ENCODE data around the gene ADAMTSL1. TPM values are rescaled to one million over a fixed set of nuclear protein-coding genes. Genes with fewer than 3 reads are reported as not detected.

The ADAMTSL1 gene
- total RNA-seq, 1 experiment from 2014 or later = not detected

DNA sequence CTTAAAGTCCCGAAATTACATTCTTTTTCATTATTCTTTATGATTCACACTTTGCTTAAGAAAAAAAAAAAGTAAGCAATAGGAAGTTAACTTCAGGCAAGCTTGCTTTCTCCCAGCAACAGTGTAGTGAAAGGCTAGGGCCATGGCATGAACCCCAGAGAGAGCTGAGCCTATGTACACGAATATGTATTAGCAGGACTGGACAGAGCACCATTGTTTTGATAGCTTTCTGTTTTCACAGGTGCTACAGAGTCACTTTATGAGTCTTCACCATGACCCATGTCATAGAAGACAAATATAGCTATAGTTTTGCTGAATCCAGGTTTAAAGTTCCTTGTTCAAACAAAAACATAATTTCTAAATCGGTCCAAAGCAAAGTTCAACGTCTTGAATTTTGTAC, 199.2 kb downstream of the ADAMTSL1 start:
- no peak for TF ChIP-seq SIN3A (IDR thresholded peaks at IDR 0.05; ENCODE audit: borderline replicate concordance, insufficient read depth, low read depth, low read length)
- TF ChIP-seq POLR2AphosphoS5 (IDR thresholded peaks at IDR 0.05; ENCODE audit: low read depth, low read length) = no peak
- intact Hi-C loops (cut with micrococcal nuclease; ENCODE audit: unreplicated experiment) = no loop called here
- no TSS peak for BruUV-seq (replicated peaks)

DNA sequence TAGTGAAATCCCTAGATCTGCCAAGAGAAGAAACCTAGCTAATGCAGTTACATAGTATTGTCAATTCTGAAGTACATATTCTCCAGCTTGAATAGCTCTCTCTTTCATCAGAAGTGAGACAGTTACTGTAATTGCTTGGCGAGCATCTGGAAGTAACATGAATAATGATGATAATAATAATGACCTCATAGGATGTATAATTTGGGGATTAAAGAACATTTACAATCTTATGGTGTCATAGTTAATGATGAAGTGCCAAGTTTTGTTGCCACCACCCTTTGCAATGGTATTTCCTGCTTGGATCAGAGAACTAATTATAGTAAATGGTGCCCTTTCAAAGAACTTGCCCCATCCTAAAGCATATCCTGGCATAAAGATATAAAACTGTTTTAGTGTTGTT, 201.4 kb downstream of the ADAMTSL1 start:
- intact Hi-C loops (cut with micrococcal nuclease; ENCODE audit: unreplicated experiment) (no loop called here), in situ Hi-C loops (cut with HindIII; ENCODE audit: low pct_unique_long_range_greater_than_20kb, low sequenced_read_pairs) (no loop called here)
- DNase-seq (ENCODE audit: low read depth, low spot score) = no peak
- ChIA-PET CTCF (no interaction called here), POLR2A (no interaction called here)
- TF ChIP-seq, protein P1, sequence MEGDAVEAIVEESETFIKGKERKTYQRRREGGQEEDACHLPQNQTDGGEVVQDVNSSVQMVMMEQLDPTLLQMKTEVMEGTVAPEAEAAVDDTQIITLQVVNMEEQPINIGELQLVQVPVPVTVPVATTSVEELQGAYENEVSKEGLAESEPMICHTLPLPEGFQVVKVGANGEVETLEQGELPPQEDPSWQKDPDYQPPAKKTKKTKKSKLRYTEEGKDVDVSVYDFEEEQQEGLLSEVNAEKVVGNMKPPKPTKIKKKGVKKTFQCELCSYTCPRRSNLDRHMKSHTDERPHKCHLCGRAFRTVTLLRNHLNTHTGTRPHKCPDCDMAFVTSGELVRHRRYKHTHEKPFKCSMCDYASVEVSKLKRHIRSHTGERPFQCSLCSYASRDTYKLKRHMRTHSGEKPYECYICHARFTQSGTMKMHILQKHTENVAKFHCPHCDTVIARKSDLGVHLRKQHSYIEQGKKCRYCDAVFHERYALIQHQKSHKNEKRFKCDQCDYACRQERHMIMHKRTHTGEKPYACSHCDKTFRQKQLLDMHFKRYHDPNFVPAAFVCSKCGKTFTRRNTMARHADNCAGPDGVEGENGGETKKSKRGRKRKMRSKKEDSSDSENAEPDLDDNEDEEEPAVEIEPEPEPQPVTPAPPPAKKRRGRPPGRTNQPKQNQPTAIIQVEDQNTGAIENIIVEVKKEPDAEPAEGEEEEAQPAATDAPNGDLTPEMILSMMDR (IDR thresholded peaks at IDR 0.05) = no peak
- TF ChIP-seq, protein P2, sequence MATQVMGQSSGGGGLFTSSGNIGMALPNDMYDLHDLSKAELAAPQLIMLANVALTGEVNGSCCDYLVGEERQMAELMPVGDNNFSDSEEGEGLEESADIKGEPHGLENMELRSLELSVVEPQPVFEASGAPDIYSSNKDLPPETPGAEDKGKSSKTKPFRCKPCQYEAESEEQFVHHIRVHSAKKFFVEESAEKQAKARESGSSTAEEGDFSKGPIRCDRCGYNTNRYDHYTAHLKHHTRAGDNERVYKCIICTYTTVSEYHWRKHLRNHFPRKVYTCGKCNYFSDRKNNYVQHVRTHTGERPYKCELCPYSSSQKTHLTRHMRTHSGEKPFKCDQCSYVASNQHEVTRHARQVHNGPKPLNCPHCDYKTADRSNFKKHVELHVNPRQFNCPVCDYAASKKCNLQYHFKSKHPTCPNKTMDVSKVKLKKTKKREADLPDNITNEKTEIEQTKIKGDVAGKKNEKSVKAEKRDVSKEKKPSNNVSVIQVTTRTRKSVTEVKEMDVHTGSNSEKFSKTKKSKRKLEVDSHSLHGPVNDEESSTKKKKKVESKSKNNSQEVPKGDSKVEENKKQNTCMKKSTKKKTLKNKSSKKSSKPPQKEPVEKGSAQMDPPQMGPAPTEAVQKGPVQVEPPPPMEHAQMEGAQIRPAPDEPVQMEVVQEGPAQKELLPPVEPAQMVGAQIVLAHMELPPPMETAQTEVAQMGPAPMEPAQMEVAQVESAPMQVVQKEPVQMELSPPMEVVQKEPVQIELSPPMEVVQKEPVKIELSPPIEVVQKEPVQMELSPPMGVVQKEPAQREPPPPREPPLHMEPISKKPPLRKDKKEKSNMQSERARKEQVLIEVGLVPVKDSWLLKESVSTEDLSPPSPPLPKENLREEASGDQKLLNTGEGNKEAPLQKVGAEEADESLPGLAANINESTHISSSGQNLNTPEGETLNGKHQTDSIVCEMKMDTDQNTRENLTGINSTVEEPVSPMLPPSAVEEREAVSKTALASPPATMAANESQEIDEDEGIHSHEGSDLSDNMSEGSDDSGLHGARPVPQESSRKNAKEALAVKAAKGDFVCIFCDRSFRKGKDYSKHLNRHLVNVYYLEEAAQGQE (IDR thresholded peaks at IDR 0.05; ENCODE audit: insufficient read depth in 1 of 2, low read depth in 2 of 2, low read length in 1 of 2) = no peak
- TF ChIP-seq SIN3A (IDR thresholded peaks at IDR 0.05; ENCODE audit: borderline replicate concordance, insufficient read depth, low read depth, low read length) (no peak), TCF7L2 (IDR thresholded peaks at IDR 0.05; ENCODE audit: low read depth, low read length) (no peak), POLR2AphosphoS5 (IDR thresholded peaks at IDR 0.05; ENCODE audit: low read depth, low read length) (no peak)
- BruUV-seq (replicated peaks) = no TSS peak
- no peak for ATAC-seq
- no peaks in the 10 kb centered on the region for H3K27me3 ChIP-seq (ENCODE audit: control insufficient read depth, insufficient read depth, low read length)
- H3K27ac ChIP-seq (ENCODE audit: low read length) = no peak overlapping the region
- no peaks in the 10 kb centered on the region for H3K9me3 ChIP-seq (ENCODE audit: control insufficient read depth, insufficient read depth, low read depth, low read length)
- no peaks in the 10 kb centered on the region for H3K4me1 ChIP-seq (ENCODE audit: control insufficient read depth, insufficient read depth, low read length)
- H3K36me3 ChIP-seq (ENCODE audit: control insufficient read depth, insufficient read depth, low read length) = no peaks in the 10 kb centered on the region
- H3K4me3 ChIP-seq (ENCODE audit: low read depth in 2 of 2, low read length in 2 of 2) = no peak overlapping the region

More for the DNA sequence above, 199.2 kb downstream of the ADAMTSL1 start:
- Histone ChIP-seq H3K4me1 (ENCODE audit: control insufficient read depth, insufficient read depth, low read length) (no peaks in the 10 kb centered on the region), H3K36me3 (ENCODE audit: control insufficient read depth, insufficient read depth, low read length) (no peaks in the 10 kb centered on the region), H3K27ac (ENCODE audit: low read length) (no peak overlapping the region), H3K9me3 (ENCODE audit: control insufficient read depth, insufficient read depth, low read depth, low read length) (no peaks in the 10 kb centered on the region), H3K27me3 (ENCODE audit: control insufficient read depth, insufficient read depth, low read length) (no peaks in the 10 kb centered on the region), H3K4me3 (ENCODE audit: low read depth in 2 of 2, low read length in 2 of 2) (no peak overlapping the region)
- in situ Hi-C loops (cut with HindIII; ENCODE audit: low pct_unique_long_range_greater_than_20kb, low sequenced_read_pairs) = no loop called here
- DNase-seq (ENCODE audit: low read depth, low spot score) (no peak), ATAC-seq (no peak)
- ChIA-PET POLR2A (no interaction called here), CTCF (no interaction called here)

DNA sequence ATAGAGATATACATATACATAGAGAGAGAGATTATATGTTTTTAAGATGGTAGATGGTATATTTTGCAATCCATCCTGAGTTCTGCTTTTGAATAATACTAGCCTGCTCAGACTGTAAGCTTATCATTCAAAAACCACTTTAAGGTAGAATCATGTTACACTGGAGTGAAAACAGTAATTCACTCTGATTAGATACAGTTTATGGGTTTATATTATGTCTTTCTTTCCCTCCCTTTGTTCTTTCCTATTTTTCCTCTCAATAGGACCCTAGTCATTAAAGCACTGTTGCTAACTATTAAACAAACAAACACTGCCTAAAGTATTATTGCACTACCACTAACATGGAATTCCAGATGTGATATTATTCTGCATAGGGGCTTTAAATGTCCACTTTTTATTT, 202.0 kb downstream of the ADAMTSL1 start:
- H3K27ac ChIP-seq (ENCODE audit: low read length) = no peak overlapping the region
- no peaks in the 10 kb centered on the region for H3K27me3 ChIP-seq (ENCODE audit: control insufficient read depth, insufficient read depth, low read length)
- TF ChIP-seq, protein P1 (IDR thresholded peaks at IDR 0.05) = no peak
- TF ChIP-seq SIN3A (IDR thresholded peaks at IDR 0.05; ENCODE audit: borderline replicate concordance, insufficient read depth, low read depth, low read length) (no peak), TCF7L2 (IDR thresholded peaks at IDR 0.05; ENCODE audit: low read depth, low read length) (no peak), POLR2AphosphoS5 (IDR thresholded peaks at IDR 0.05; ENCODE audit: low read depth, low read length) (no peak)
- TF ChIP-seq, protein P2 (IDR thresholded peaks at IDR 0.05; ENCODE audit: insufficient read depth in 1 of 2, low read depth in 2 of 2, low read length in 1 of 2) = no peak
- no peaks in the 10 kb centered on the region for H3K36me3 ChIP-seq (ENCODE audit: control insufficient read depth, insufficient read depth, low read length)
- in situ Hi-C loops (cut with HindIII; ENCODE audit: low pct_unique_long_range_greater_than_20kb, low sequenced_read_pairs) = no loop called here
- ChIA-PET CTCF (no interaction called here), POLR2A (no interaction called here)
- intact Hi-C loops (cut with micrococcal nuclease; ENCODE audit: unreplicated experiment) = no loop called here
- ATAC-seq = no peak
- H3K9me3 ChIP-seq (ENCODE audit: control insufficient read depth, insufficient read depth, low read depth, low read length) = no peaks in the 10 kb centered on the region
- no peaks in the 10 kb centered on the region for H3K4me1 ChIP-seq (ENCODE audit: control insufficient read depth, insufficient read depth, low read length)
- no TSS peak for BruUV-seq (replicated peaks)
- DNase-seq (ENCODE audit: low read depth, low spot score) = no peak
- H3K4me3 ChIP-seq (ENCODE audit: low read depth in 2 of 2, low read length in 2 of 2) = no peak overlapping the region

Data from Panc1 (cell line).